RWPE2 (cell line): ENCODE results near the gene CALU.

Experiments
- ATAC-seq: fragments of 200-7000 bp; cut with Tn5 transposase; 3 replicates; pipeline ENCODE4 v1.9.1; 2021; ENCODE audit warnings: low read depth
- DNase-seq: peaks from one replicate; pipeline ENCODE4 v3.0.0-alpha.2; 2020; ENCODE audit warnings: low spot score
- H3K27ac ChIP-seq: fragments of 450-650 bp; 2 replicates; pipeline ENCODE4 v1.5.1; 2017; ENCODE audit warnings: mild to moderate bottlenecking; ENCODE audit not compliant: poor library complexity, severe bottlenecking
- H3K27me3 ChIP-seq: fragments of 250-450 bp; sonication (Bioruptor Pico); 2 replicates; pipeline ENCODE4 v1.5.1; 2021; ENCODE audit warnings: mild to moderate bottlenecking, moderate library complexity; ENCODE audit not compliant: insufficient read depth, poor library complexity, severe bottlenecking
- H3K36me3 ChIP-seq: fragments of 250-450 bp; sonication (Bioruptor Pico); 2 replicates; pipeline ENCODE4 v1.5.1; 2020; ENCODE audit warnings: low read depth, mild to moderate bottlenecking, moderate library complexity
- H3K4me1 ChIP-seq: fragments of 250-450 bp; sonication (Bioruptor Pico); 2 replicates; pipeline ENCODE4 v1.5.1; 2021; ENCODE audit warnings: mild to moderate bottlenecking, moderate library complexity; ENCODE audit not compliant: insufficient read depth, poor library complexity, severe bottlenecking
- H3K4me3 ChIP-seq: fragments of 250-450 bp; sonication (Bioruptor Pico); 2 replicates; pipeline ENCODE4 v1.5.1; 2021; ENCODE audit warnings: mild to moderate bottlenecking, moderate library complexity; ENCODE audit not compliant: severe bottlenecking
- H3K9me3 ChIP-seq: fragments of 250-450 bp; sonication (Bioruptor Pico); 2 replicates; pipeline ENCODE4 v1.5.1; 2021; ENCODE audit warnings: mild to moderate bottlenecking, moderate library complexity; ENCODE audit not compliant: severe bottlenecking
- TF ChIP-seq, protein P1 (sequence below): fragments of 450-650 bp; IDR thresholded peaks from one replicate; pipeline ENCODE4 v1.5.1; 2017; ENCODE audit warnings: mild to moderate bottlenecking, moderate library complexity; ENCODE audit not compliant: poor library complexity, severe bottlenecking

The CALU gene

DNA sequence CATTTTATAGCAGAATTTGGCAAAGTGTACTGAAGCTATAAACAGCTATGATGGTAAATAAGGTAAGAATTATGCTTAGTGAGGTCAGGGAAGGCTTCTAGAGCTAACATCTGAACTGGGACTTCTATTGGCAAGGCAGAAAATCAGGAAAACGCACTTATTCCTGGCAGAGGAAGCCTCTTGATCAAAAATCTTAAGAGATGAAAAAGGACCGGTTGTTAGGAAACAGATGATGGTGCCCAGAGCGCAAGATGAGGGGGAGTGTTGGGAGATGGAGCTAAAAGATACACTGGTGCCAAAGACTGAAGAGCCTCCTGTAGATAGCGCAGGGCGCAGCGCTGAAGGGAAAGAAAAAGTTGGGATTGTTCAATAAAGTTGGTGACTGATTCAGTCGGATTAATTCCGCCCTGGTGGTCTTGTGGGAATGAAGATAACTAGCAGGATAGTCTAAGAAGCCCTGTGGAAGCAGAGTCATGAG is 550 bp upstream of the CALU start:
- Histone ChIP-seq H3K27me3 (no peaks in the 10 kb centered on the region), H3K27ac (peak overlapping the region; percentile 83), H3K9me3 (no peaks in the 10 kb centered on the region), H3K4me3 (peak overlapping the region; percentile 76), H3K4me1 (peaks cover 41% of the 10 kb centered on the region), H3K36me3 (peaks cover 37% of the 10 kb centered on the region)
- ATAC-seq, result peak; percentile 15
- TF ChIP-seq, protein P1, sequence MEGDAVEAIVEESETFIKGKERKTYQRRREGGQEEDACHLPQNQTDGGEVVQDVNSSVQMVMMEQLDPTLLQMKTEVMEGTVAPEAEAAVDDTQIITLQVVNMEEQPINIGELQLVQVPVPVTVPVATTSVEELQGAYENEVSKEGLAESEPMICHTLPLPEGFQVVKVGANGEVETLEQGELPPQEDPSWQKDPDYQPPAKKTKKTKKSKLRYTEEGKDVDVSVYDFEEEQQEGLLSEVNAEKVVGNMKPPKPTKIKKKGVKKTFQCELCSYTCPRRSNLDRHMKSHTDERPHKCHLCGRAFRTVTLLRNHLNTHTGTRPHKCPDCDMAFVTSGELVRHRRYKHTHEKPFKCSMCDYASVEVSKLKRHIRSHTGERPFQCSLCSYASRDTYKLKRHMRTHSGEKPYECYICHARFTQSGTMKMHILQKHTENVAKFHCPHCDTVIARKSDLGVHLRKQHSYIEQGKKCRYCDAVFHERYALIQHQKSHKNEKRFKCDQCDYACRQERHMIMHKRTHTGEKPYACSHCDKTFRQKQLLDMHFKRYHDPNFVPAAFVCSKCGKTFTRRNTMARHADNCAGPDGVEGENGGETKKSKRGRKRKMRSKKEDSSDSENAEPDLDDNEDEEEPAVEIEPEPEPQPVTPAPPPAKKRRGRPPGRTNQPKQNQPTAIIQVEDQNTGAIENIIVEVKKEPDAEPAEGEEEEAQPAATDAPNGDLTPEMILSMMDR, result no peak
- no peak for DNase-seq

DNA sequence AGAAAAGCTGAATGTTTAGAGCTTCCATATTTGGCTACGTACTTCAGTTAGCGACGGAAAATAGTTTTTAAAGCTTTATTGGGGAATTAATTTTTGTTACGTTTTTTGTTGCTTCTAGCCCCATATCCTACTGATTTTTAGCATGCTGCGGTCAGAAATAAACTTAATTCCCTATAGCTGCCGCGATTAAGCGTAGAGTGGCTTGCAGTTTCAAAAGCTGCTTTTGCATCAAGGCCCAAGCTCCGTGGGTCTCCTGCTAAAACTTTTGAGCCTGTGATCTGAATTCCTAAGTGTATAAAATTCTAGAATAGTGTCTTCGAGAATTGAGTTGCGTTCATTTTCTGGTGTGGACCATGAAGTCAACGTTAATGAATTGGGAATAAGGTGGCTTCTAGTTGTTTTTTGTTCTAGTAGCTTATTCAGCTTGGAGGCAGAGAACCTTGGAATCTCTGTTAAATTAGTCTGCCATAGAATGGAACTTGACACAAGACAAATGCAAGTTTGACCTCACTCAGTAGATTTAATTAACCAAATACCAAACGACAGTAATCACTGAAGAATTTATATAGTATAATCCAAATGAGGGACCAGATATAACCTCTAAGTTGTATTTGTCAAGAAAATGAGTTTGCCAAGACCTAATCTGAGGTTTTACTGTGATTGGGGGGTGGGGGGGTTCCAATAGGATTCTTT is 977 bp downstream of the CALU start:
- H3K4me1 ChIP-seq, result peaks cover 41% of the 10 kb centered on the region
- no peaks in the 10 kb centered on the region for H3K27me3 ChIP-seq

DNA sequence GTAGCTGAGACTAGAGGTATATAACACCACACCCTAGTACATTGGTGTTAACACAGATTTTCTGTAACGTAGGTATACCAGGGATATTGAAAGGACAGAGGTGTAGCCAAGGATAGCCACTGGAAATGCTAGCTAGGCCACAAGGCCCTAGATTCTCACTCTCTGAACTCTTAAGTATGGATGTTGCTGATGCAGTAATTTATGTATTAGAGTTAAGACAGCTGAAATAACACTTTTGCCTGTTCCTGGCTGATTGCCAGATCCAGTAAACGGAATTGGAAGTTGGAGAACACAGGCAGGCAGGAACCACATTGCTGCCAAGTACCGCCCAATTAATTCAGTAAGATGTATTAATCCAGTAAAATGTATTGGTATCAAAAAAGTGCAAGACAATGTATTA is 1.8 kb downstream of the CALU start:
- Histone ChIP-seq H3K4me1 (peaks cover 41% of the 10 kb centered on the region), H3K9me3 (no peaks in the 10 kb centered on the region), H3K36me3 (peaks cover 53% of the 10 kb centered on the region), H3K27ac (peak overlapping the region; percentile 83), H3K27me3 (no peaks in the 10 kb centered on the region), H3K4me3 (peak overlapping the region; percentile 76)
- TF ChIP-seq, protein P1, result no peak
- DNase-seq (no peak), ATAC-seq (no peak)

More for the DNA sequence above, 977 bp downstream of the CALU start:
- Histone ChIP-seq H3K9me3 (no peaks in the 10 kb centered on the region), H3K27ac (peak overlapping the region; percentile 83), H3K4me3 (peak overlapping the region; percentile 76), H3K36me3 (peaks cover 52% of the 10 kb centered on the region)
- no peak for ATAC-seq
- no peak for DNase-seq
- TF ChIP-seq, protein P1, result no peak

DNA sequence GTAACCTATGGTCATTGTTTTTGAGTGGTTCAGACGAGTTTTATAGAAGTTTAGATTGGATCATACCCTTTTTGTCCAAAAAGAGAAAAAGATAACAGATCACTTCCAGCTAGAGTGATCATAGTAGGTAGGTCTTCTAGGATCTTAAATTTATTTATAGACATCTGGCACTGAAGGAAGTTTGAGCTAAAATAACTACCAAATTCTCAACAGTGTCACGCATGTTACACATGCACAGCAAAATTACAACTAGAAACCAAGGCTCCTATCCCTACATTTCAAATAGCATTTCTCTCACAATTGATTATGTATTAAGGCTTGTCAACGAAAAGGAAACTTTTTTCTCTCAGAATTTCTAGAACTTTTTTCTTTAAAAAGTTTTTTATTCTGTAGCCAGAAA is 2.3 kb downstream of the CALU start:
- H3K27ac ChIP-seq, result peak overlapping the region; percentile 83
- TF ChIP-seq, protein P1, result no peak
- H3K36me3 ChIP-seq, result peaks cover 57% of the 10 kb centered on the region
- no peaks in the 10 kb centered on the region for H3K9me3 ChIP-seq
- ATAC-seq (no peak), DNase-seq (no peak)
- peaks cover 41% of the 10 kb centered on the region for H3K4me1 ChIP-seq
- peak overlapping the region; percentile 76 for H3K4me3 ChIP-seq
- H3K27me3 ChIP-seq, result no peaks in the 10 kb centered on the region

DNA sequence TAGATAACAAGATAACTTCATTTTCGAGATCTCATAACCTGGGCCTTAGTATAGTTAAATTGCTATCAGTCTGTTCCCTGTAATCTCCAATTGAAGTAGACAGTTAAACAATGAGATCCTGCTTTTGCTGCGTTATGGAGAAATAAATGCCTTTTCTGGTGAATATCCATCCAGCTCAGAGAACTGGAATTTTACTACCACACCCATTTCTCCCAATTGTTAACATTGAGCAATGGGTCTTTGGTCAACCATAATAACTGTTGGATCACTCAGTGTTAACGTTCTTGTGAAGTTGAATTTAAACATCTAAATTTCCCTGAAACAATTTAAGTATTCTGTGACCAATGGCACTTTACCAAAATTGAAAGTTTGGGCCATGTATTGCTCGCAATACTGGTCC is 3.0 kb downstream of the CALU start:
- TF ChIP-seq, protein P1, result no peak
- ATAC-seq (peak; percentile 13; the same call in 2 of the 3 replicates), DNase-seq (no peak)
- Histone ChIP-seq H3K4me1 (peaks cover 41% of the 10 kb centered on the region), H3K36me3 (peaks cover 62% of the 10 kb centered on the region), H3K27ac (peak overlapping the region; percentile 83), H3K27me3 (no peaks in the 10 kb centered on the region), H3K9me3 (no peaks in the 10 kb centered on the region), H3K4me3 (no peak overlapping the region)
